TTC549 (cell line): ENCODE data around the gene TEDC1.

Source experiments
- FAIRE-seq: peaks from 2 replicates; lab custom pipeline; 2012; peaks lifted over from hg19 to GRCh38; lab: Jason Lieb, UNC

Gene TEDC1

GRCh38 chr14:105458010-105458409 is 33.0 kb upstream of the TEDC1 start:
- FAIRE-seq: no peak

- no peak for FAIRE-seq
These were observed 32.5 kb upstream of the TEDC1 start for GRCh38 chr14:105458571-105458970.

- no peak for FAIRE-seq
These were observed 30.9 kb upstream of the TEDC1 start for GRCh38 chr14:105460116-105460515.

- FAIRE-seq: no peak
These were observed 30.4 kb upstream of the TEDC1 start for GRCh38 chr14:105460616-105461015.

- no peak for FAIRE-seq
These were observed 29.1 kb upstream of the TEDC1 start for GRCh38 chr14:105461903-105462302.

- FAIRE-seq: no peak
These were observed 26.5 kb upstream of the TEDC1 start for GRCh38 chr14:105464501-105464900.

GRCh38 chr14:105465209-105466031 is 25.6 kb upstream of the TEDC1 start:
- FAIRE-seq: no peak

GRCh38 chr14:105466531-105467248 is 24.4 kb upstream of the TEDC1 start:
- no peak for FAIRE-seq

- FAIRE-seq: no peak
These were observed 23.7 kb upstream of the TEDC1 start for GRCh38 chr14:105467249-105467941.

GRCh38 chr14:105467942-105468471 is 23.0 kb upstream of the TEDC1 start:
- FAIRE-seq: no peak

- FAIRE-seq: no peak
These were observed 22.3 kb upstream of the TEDC1 start for GRCh38 chr14:105468621-105469241.

GRCh38 chr14:105469456-105470349 is 21.3 kb upstream of the TEDC1 start:
- FAIRE-seq: no peak

GRCh38 chr14:105470350-105471296 is 20.4 kb upstream of the TEDC1 start:
- FAIRE-seq: no peak

GRCh38 chr14:105471297-105471821 is 19.7 kb upstream of the TEDC1 start:
- no peak for FAIRE-seq

- FAIRE-seq: no peak
These were observed 19.1 kb upstream of the TEDC1 start for GRCh38 chr14:105471823-105472485.

- no peak for FAIRE-seq
These were observed 18.5 kb upstream of the TEDC1 start for GRCh38 chr14:105472486-105472991.

- FAIRE-seq: no peak
These were observed 17.9 kb upstream of the TEDC1 start for GRCh38 chr14:105473033-105473676.

GRCh38 chr14:105473677-105474482 is 17.2 kb upstream of the TEDC1 start:
- no peak for FAIRE-seq
